K562 (cell line): ENCODE results near the gene RPS15A. TPM values are rescaled to one million over a fixed set of nuclear protein-coding genes. Genes with fewer than 3 reads are reported as not detected.

ENCODE experiments used
- ASH1L ChIP-seq: fragments of 450-650 bp; IDR thresholded peaks from 2 replicates; pipeline ENCODE4 v1.6.1; 2018; ENCODE audit warnings: borderline replicate concordance, mild to moderate bottlenecking, low read depth; ENCODE audit not compliant: partially characterized antibody
- CC2D1A ChIP-seq: fragments of 450-650 bp; IDR thresholded peaks from 2 replicates; pipeline ENCODE4 v1.6.1; 2017; ENCODE audit warnings: mild to moderate bottlenecking
- CREB1 ChIP-seq, 2 experiments: sonication (generic) in 1 of 2; formaldehyde crosslinking in 1 of 2; IDR thresholded peaks; 2 replicates each; pipeline versions ENCODE4 v1.6.1 to v1.8.0; 2012 to 2022; ENCODE audit warnings: inconsistent platforms in 1 of 2, mild to moderate bottlenecking in 1 of 2, missing genetic modification reagents in 1 of 2, moderate library complexity in 1 of 2
- ERF ChIP-seq: fragments of 450-650 bp; formaldehyde crosslinking; IDR thresholded peaks from 2 replicates; pipeline ENCODE4 v1.4.0; 2020; ENCODE audit warnings: mild to moderate bottlenecking, mixed read lengths
- EZH2 ChIP-seq: IDR thresholded peaks from 2 replicates; pipeline ENCODE4 v1.6.1; 2012; ENCODE audit warnings: low read depth, mild to moderate bottlenecking, inconsistent platforms, low read length, borderline replicate concordance
- FOXJ2 ChIP-seq: fragments of 200-800 bp; sonication (Bioruptor generic); IDR thresholded peaks from 2 replicates; pipeline ENCODE4 v1.6.1; 2016; ENCODE audit warnings: missing genetic modification characterization, missing compliant biosample characterization
- HDAC6 ChIP-seq: IDR thresholded peaks from 2 replicates; pipeline ENCODE4 v1.6.1; 2012; ENCODE audit warnings: low read depth, mild to moderate bottlenecking, control low read depth, inconsistent platforms, low read length, moderate library complexity
- KAT7 ChIP-seq: sonication (generic); formaldehyde crosslinking; IDR thresholded peaks from 2 replicates; pipeline ENCODE4 v1.8.0; 2022; ENCODE audit warnings: missing genetic modification reagents, mild to moderate bottlenecking, borderline replicate concordance
- PCBP1 ChIP-seq: fragments of 200-400 bp; formaldehyde crosslinking; IDR thresholded peaks from 2 replicates; pipeline ENCODE4 v1.6.1; 2018; ENCODE audit warnings: mild to moderate bottlenecking, low read depth, low read length; ENCODE audit not compliant: poor library complexity, severe bottlenecking
- PML ChIP-seq: IDR thresholded peaks from 2 replicates; pipeline ENCODE4 v1.6.1; 2012; ENCODE audit warnings: low read length, inconsistent platforms
- PRPF4 ChIP-seq: fragments of 200-400 bp; formaldehyde crosslinking; IDR thresholded peaks from one replicate; pipeline ENCODE4 v1.6.1; 2017; ENCODE audit warnings: low read length, low read depth, mild to moderate bottlenecking; ENCODE audit not compliant: insufficient read depth, poor library complexity, severe bottlenecking
- RBM34 ChIP-seq: fragments of 200-400 bp; formaldehyde crosslinking; IDR thresholded peaks from 2 replicates; pipeline ENCODE4 v1.6.1; 2018; ENCODE audit warnings: low read length, borderline replicate concordance; ENCODE audit not compliant: insufficient read depth
- STAT6 ChIP-seq: sonication (generic); formaldehyde crosslinking; IDR thresholded peaks from 2 replicates; pipeline ENCODE4 v1.8.1; 2023; ENCODE audit warnings: mild to moderate bottlenecking, missing genetic modification reagents
- TARDBP ChIP-seq: fragments of 450-650 bp; IDR thresholded peaks from 2 replicates; pipeline ENCODE4 v1.6.1; 2016
- TEAD4 ChIP-seq, 2 experiments: sonication (generic) in 1 of 2; formaldehyde crosslinking in 1 of 2; IDR thresholded peaks; 2 replicates each; pipeline versions ENCODE4 v1.6.1 to v1.8.0; 2012 to 2022; ENCODE audit warnings: borderline replicate concordance in 1 of 2, inconsistent platforms in 1 of 2, low read length in 1 of 2, mild to moderate bottlenecking in 1 of 2, missing genetic modification reagents in 1 of 2
- ZNF253 ChIP-seq: fragments of 250-450 bp; sonication (Bioruptor Pico); conservative IDR thresholded peaks from 2 replicates; pipeline ENCODE4 v1.6.1; 2021; ENCODE audit warnings: mild to moderate bottlenecking
- ZNF780A ChIP-seq: fragments of 250-450 bp; sonication (Bioruptor Pico); IDR thresholded peaks from 2 replicates; pipeline ENCODE4 v1.5.0; 2021; ENCODE audit warnings: mild to moderate bottlenecking
- polyA plus RNA-seq, 8 experiments: library from polyadenylated mRNA; depleted of rRNA in 4 of 8; stranded (reverse) in 5 of 8; unstranded in 3 of 8; fragments of >200 nt; fragmentation: Nextera tagmentation in 2 of 8; fragmentation: Illumina TruSeq in 1 of 8; extraction: Ambion mirVana in 2 of 8; extraction: Trizol in 1 of 8; gene quantifications; 2 replicates each; pipeline versions ENCODE4 v1.2.1 to v1.2.3, GENCODE V29; 2011 to 2014; ENCODE audit warnings: inconsistent platforms in 1 of 8, missing spikeins in 1 of 8
- total RNA-seq, 7 experiments: library from RNA; depleted of rRNA in 6 of 7; stranded (reverse); fragments of >200 nt in 6 of 7; fragmentation: Illumina TruSeq in 2 of 7; extraction: Trizol in 2 of 7; gene quantifications; 2 replicates each; pipeline versions ENCODE4 v1.2.1 to v1.2.3, GENCODE V29; 2011 to 2021; ENCODE audit warnings: low replicate concordance in 1 of 7
- TF ChIP-seq, protein P1 (sequence below): fragments of 450-650 bp; formaldehyde crosslinking; IDR thresholded peaks from 2 replicates; pipeline ENCODE4 v1.4.0; 2022; ENCODE audit warnings: missing genetic modification characterization
- TF ChIP-seq, protein P2 (sequence below): sonication (generic); formaldehyde crosslinking; IDR thresholded peaks from 2 replicates; pipeline ENCODE4 v1.8.0; 2022; ENCODE audit warnings: missing genetic modification reagents, mild to moderate bottlenecking, borderline replicate concordance
- TF ChIP-seq, protein P3 (sequence below): fragments of 250-450 bp; sonication (Bioruptor Pico); IDR thresholded peaks from 2 replicates; pipeline ENCODE4 v1.5.0; 2021
- TF ChIP-seq, protein P4 (sequence below): sonication (generic); formaldehyde crosslinking; IDR thresholded peaks from 2 replicates; pipeline ENCODE4 v1.9.0; 2022; ENCODE audit warnings: mild to moderate bottlenecking, missing genetic modification reagents

RPS15A gene
- total and polyA plus RNA-seq, 9 of the 15 experiments (the other 6 are each of a cell fraction or from before 2014, with no cell fraction given), result 1,397 to 5,474 (median 2,798) TPM

GRCh38 chr16:18801145-18801972 lies 11.2 kb upstream of the RPS15A start, which contains the start of gene ARL6IP1 (continued):
- TF ChIP-seq KAT7 (CRISPR knock-in tag) (peak; percentile 54; the same call in 1 of the 2 replicates), ERF (CRISPR knock-in tag) (no peak; the same call in 1 of the 2 replicates), ZNF253 (CRISPR knock-in tag) (no peak), ASH1L (peak; percentile 80), ZNF780A (CRISPR knock-in tag) (no peak), PRPF4 (peak; percentile 95), HDAC6 (no peak), STAT6 (no peak), PCBP1 (peak; percentile 89), CREB1 (IDR thresholded peaks at IDR 0.05) (peak; percentile 54; the same call in 1 of the 2 replicates), CREB1 (CRISPR knock-in tag; IDR thresholded peaks at IDR 0.05) (peak; percentile 72), RBM34 (no peak), TEAD4 (IDR thresholded peaks at IDR 0.05; ENCODE audit: low read length) (0 out of 2 replicates have a peak, but pooled peaks have one; percentile 22), TEAD4 (CRISPR knock-in tag; IDR thresholded peaks at IDR 0.05; ENCODE audit: borderline replicate concordance) (no peak), FOXJ2 (tag) (no peak), CC2D1A (peak; percentile 98), TARDBP (peak; percentile 78; the same call in 1 of the 2 replicates), PML (peak; percentile 91), EZH2 (no peak)
- TF ChIP-seq, protein P1, sequence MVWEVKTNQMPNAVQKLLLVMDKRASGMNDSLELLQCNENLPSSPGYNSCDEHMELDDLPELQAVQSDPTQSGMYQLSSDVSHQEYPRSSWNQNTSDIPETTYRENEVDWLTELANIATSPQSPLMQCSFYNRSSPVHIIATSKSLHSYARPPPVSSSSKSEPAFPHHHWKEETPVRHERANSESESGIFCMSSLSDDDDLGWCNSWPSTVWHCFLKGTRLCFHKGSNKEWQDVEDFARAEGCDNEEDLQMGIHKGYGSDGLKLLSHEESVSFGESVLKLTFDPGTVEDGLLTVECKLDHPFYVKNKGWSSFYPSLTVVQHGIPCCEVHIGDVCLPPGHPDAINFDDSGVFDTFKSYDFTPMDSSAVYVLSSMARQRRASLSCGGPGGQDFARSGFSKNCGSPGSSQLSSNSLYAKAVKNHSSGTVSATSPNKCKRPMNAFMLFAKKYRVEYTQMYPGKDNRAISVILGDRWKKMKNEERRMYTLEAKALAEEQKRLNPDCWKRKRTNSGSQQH (CRISPR knock-in tag), result peak; percentile 89
- TF ChIP-seq, protein P2, sequence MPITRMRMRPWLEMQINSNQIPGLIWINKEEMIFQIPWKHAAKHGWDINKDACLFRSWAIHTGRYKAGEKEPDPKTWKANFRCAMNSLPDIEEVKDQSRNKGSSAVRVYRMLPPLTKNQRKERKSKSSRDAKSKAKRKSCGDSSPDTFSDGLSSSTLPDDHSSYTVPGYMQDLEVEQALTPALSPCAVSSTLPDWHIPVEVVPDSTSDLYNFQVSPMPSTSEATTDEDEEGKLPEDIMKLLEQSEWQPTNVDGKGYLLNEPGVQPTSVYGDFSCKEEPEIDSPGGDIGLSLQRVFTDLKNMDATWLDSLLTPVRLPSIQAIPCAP (CRISPR knock-in tag), result no peak
- TF ChIP-seq, protein P3, sequence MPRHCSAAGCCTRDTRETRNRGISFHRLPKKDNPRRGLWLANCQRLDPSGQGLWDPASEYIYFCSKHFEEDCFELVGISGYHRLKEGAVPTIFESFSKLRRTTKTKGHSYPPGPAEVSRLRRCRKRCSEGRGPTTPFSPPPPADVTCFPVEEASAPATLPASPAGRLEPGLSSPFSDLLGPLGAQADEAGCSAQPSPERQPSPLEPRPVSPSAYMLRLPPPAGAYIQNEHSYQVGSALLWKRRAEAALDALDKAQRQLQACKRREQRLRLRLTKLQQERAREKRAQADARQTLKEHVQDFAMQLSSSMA (CRISPR knock-in tag), result 0 out of 2 replicates have a peak, but pooled peaks have one; percentile 22
- TF ChIP-seq, protein P4, sequence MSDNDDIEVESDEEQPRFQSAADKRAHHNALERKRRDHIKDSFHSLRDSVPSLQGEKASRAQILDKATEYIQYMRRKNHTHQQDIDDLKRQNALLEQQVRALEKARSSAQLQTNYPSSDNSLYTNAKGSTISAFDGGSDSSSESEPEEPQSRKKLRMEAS (CRISPR knock-in tag), result peak; percentile 88
